Liver (tissue), 9 donors: ENCODE results near the gene KIF1A. TPM values are rescaled to one million over a fixed set of nuclear protein-coding genes. Genes with fewer than 3 reads are reported as not detected.

ENCODE experiments used
- DNase-seq: peaks from one replicate; pipeline ENCODE4 v3.0.0-alpha.2; 2017; ENCODE audit warnings: low spot score
- H3K27ac ChIP-seq, 2 donors: one replicate each; pipeline ENCODE4 v1.7.0; 2013; ENCODE audit warnings: inconsistent platforms in 2 of 2, low read length in 2 of 2, control low read depth in 1 of 2, low read depth in 1 of 2, mild to moderate bottlenecking in 1 of 2
- H3K27me3 ChIP-seq, 4 donors: one replicate each; pipeline versions ENCODE4 v1.6.1 to v1.7.0; 2013; ENCODE audit warnings: low read length in 3 of 4, inconsistent platforms in 1 of 4, mild to moderate bottlenecking in 1 of 4, moderate library complexity in 1 of 4; ENCODE audit not compliant: control insufficient read depth in 4 of 4, insufficient read depth in 4 of 4
- H3K36me3 ChIP-seq, 4 donors: one replicate each; pipeline versions ENCODE4 v1.6.1 to v1.7.0; 2013; ENCODE audit warnings: low read length in 3 of 4, mild to moderate bottlenecking in 3 of 4, low read depth in 1 of 4, moderate library complexity in 1 of 4; ENCODE audit not compliant: control insufficient read depth in 4 of 4, insufficient read depth in 3 of 4
- H3K4me1 ChIP-seq, 4 donors: one replicate each; pipeline versions ENCODE4 v1.6.1 to v1.7.0; 2013; ENCODE audit warnings: low read length in 3 of 4, mild to moderate bottlenecking in 3 of 4, moderate library complexity in 1 of 4; ENCODE audit not compliant: control insufficient read depth in 4 of 4, insufficient read depth in 4 of 4
- H3K4me3 ChIP-seq, 3 donors: one replicate each; pipeline versions ENCODE4 v1.6.1 to v1.7.0; 2013; ENCODE audit warnings: low read length in 3 of 3, control low read depth in 1 of 3, low read depth in 1 of 3, mild to moderate bottlenecking in 1 of 3
- H3K9ac ChIP-seq, 2 donors: one replicate each; pipeline ENCODE4 v1.7.0; 2013; ENCODE audit warnings: low read length in 2 of 2, mild to moderate bottlenecking in 2 of 2, moderate library complexity in 2 of 2, control low read depth in 1 of 2, low read depth in 1 of 2
- H3K9me3 ChIP-seq, 4 donors: one replicate each; pipeline versions ENCODE4 v1.6.1 to v1.7.0; 2013; ENCODE audit warnings: low read length in 3 of 4; ENCODE audit not compliant: control insufficient read depth in 4 of 4
- ATF3 ChIP-seq: IDR thresholded peaks from 2 replicates; pipeline ENCODE4 v1.6.1; 2016; ENCODE audit warnings: antibody characterized with exemption
- CTCF ChIP-seq: fragments of 150-350 bp; IDR thresholded peaks from 2 replicates; pipeline ENCODE4 v1.5.1; 2017; ENCODE audit warnings: improper control_type of control experiment, low read depth, low read length; ENCODE audit not compliant: missing input control
- EGR1 ChIP-seq, 2 donors: IDR thresholded peaks; 2 replicates each; pipeline ENCODE4 v1.6.1; 2016 to 2018; ENCODE audit warnings: antibody characterized with exemption in 2 of 2, low read depth in 2 of 2
- FOXA1 ChIP-seq: IDR thresholded peaks from 2 replicates; pipeline ENCODE4 v1.6.1; 2016; ENCODE audit warnings: antibody characterized with exemption
- FOXA2 ChIP-seq: IDR thresholded peaks from 2 replicates; pipeline ENCODE4 v1.6.1; 2016; ENCODE audit warnings: antibody characterized with exemption
- GABPA ChIP-seq, 2 donors: IDR thresholded peaks in 1 of 2; conservative IDR thresholded peaks in 1 of 2; 2 replicates each; pipeline ENCODE4 v1.6.1; 2016; ENCODE audit warnings: antibody characterized with exemption in 2 of 2, mild to moderate bottlenecking in 1 of 2, moderate library complexity in 1 of 2
- HNF4A ChIP-seq, 2 donors: conservative IDR thresholded peaks; 2 replicates each; pipeline ENCODE4 v1.6.1; 2016; ENCODE audit warnings: antibody characterized with exemption in 2 of 2, mild to moderate bottlenecking in 2 of 2
- HNF4G ChIP-seq: IDR thresholded peaks from 2 replicates; pipeline ENCODE4 v1.6.1; 2016; ENCODE audit warnings: antibody characterized with exemption
- JUND ChIP-seq, 2 donors: IDR thresholded peaks; 2 replicates each; pipeline ENCODE4 v1.6.1; 2016; ENCODE audit warnings: antibody characterized with exemption in 2 of 2
- MAX ChIP-seq: IDR thresholded peaks from 2 replicates; pipeline ENCODE4 v1.6.1; 2016; ENCODE audit warnings: antibody characterized with exemption
- NR2F2 ChIP-seq: IDR thresholded peaks from 2 replicates; pipeline ENCODE4 v1.6.1; 2016; ENCODE audit warnings: antibody characterized with exemption
- RAD21 ChIP-seq, 2 donors: IDR thresholded peaks; 2 replicates each; pipeline ENCODE4 v1.6.1; 2016; ENCODE audit warnings: antibody characterized with exemption in 2 of 2, mild to moderate bottlenecking in 2 of 2
- REST ChIP-seq: IDR thresholded peaks from 2 replicates; pipeline ENCODE4 v1.6.1; 2016; ENCODE audit warnings: antibody characterized with exemption, mild to moderate bottlenecking
- RXRA ChIP-seq, 2 donors: IDR thresholded peaks; 2 replicates each; pipeline ENCODE4 v1.6.1; 2017 to 2018; ENCODE audit warnings: antibody characterized with exemption in 2 of 2, mild to moderate bottlenecking in 1 of 2
- SP1 ChIP-seq: IDR thresholded peaks from 2 replicates; pipeline ENCODE4 v1.6.1; 2018; ENCODE audit warnings: antibody characterized with exemption, mild to moderate bottlenecking
- TAF1 ChIP-seq: conservative IDR thresholded peaks from 2 replicates; pipeline ENCODE4 v1.6.1; 2016; ENCODE audit warnings: antibody characterized with exemption, mild to moderate bottlenecking
- YY1 ChIP-seq: IDR thresholded peaks from 2 replicates; pipeline ENCODE4 v1.6.1; 2016; ENCODE audit warnings: antibody characterized with exemption, mild to moderate bottlenecking
- ZBTB33 ChIP-seq: IDR thresholded peaks from 2 replicates; pipeline ENCODE4 v1.6.1; 2016; ENCODE audit warnings: antibody characterized with exemption
- WGBS: extraction: QIAGEN DNeasy Blood & Tissue Kit; methylation state at CpG from one replicate; pipeline ENCODE4 v1.1.7; 2013; 5-methylcytosine and 5-hydroxymethylcytosine counted together
- polyA plus RNA-seq, 2 donors: library from polyadenylated mRNA; stranded (reverse) in 1 of 2; unstranded in 1 of 2; fragments of 200-250 nt in 1 of 2; fragments of >200 nt in 1 of 2; fragmentation: Nextera tagmentation in 1 of 2; extraction: Ambion mirVana in 1 of 2; gene quantifications; one replicate each; pipeline versions ENCODE4 v1.2.1 to v1.2.3, GENCODE V29; 2013 to 2015
- total RNA-seq, 2 donors: library from RNA; depleted of rRNA; stranded (reverse); fragments of >200 nt; gene quantifications; one replicate each; pipeline ENCODE4 v1.2.3, GENCODE V29; 2014
- donor health status: healthy.
- donor health status: healthy.
- donor health status: healthy.
- donor health status: healthy.
- donor health status: healthy.

The KIF1A gene
- total and polyA plus RNA-seq, 4 donors: 0.03 to 0.21 (median 0.11) TPM

- no peaks in the 10 kb centered on the region for H3K27me3 ChIP-seq
- no peaks in the 10 kb centered on the region for H3K9me3 ChIP-seq
- H3K4me1 ChIP-seq: peaks cover 18 to 78% (median 57%) of the 10 kb centered on the region in 4 donors
- no peak overlapping the region for H3K9ac ChIP-seq
- WGBS: 86% methylated on average over 2 of the region's 2 CpGs
- no peak overlapping the region for H3K4me3 ChIP-seq
- no peaks in the 10 kb centered on the region for H3K36me3 ChIP-seq
- H3K27ac ChIP-seq: no peak overlapping the region
- DNase-seq: no peak
- TF ChIP-seq TAF1: no peak
- no peak for TF ChIP-seq NR2F2
- no peak for TF ChIP-seq FOXA1
- no peak for TF ChIP-seq RXRA (IDR thresholded peaks at IDR 0.05)
- TF ChIP-seq SP1: no peak
- no peak for TF ChIP-seq GABPA (IDR thresholded peaks at IDR 0.05 in 1 of 2, conservative IDR thresholded peaks at IDR 0.05 in 1 of 2)
- no peak for TF ChIP-seq ATF3
- no peak for TF ChIP-seq REST
- TF ChIP-seq JUND (IDR thresholded peaks at IDR 0.05): no peak
- no peak for TF ChIP-seq HNF4G
- TF ChIP-seq HNF4A (conservative IDR thresholded peaks at IDR 0.05): no peak
- no peak for TF ChIP-seq ZBTB33
- TF ChIP-seq MAX: no peak
- no peak for TF ChIP-seq EGR1 (IDR thresholded peaks at IDR 0.05; ENCODE audit: low read depth in 2 of 2)
- TF ChIP-seq YY1: no peak
- TF ChIP-seq RAD21 (IDR thresholded peaks at IDR 0.05): no peak
- TF ChIP-seq FOXA2: no peak
- no peak for TF ChIP-seq CTCF
These were observed 41.5 kb upstream of the KIF1A start for GRCh38 chr2:240861547-240861946.
